GM13977 (cell line): ENCODE results near the gene P2RY11.

Source experiments
- DNase-seq: peaks from one replicate; pipeline ENCODE4 v3.0.0; 2012; ENCODE audit warnings: low spot score
- CTCF ChIP-seq: IDR thresholded peaks from 2 replicates; pipeline ENCODE4 v1.5.1; 2012; ENCODE audit warnings: mild to moderate bottlenecking, control low read depth; ENCODE audit not compliant: insufficient read depth; ENCODE audit errors: extremely low read depth, missing control alignments
- in situ Hi-C: fragments of 300-500 bp; cut with MboI; formaldehyde crosslinking; loops from one replicate; pipeline ENCODE4 v1.12.0; 2022; ENCODE audit warnings: low sequenced_read_pairs, low pct_unique_long_range_greater_than_20kb, mixed read lengths, inconsistent platforms; ENCODE audit not compliant: unreplicated experiment

The P2RY11 gene

GRCh38 chr19:10086591-10087192 is 24.8 kb upstream of the P2RY11 start:
- no peak for TF ChIP-seq CTCF
- in situ Hi-C loops = no loop called here
- DNase-seq = no peak

- in situ Hi-C loops = no loop called here
- TF ChIP-seq CTCF = no peak
Observed at GRCh38 chr19:10087296-10088061, 24.0 kb upstream of the P2RY11 start.

GRCh38 chr19:10088949-10089554 is 22.4 kb upstream of the P2RY11 start:
- TF ChIP-seq CTCF = no peak
- no peak for DNase-seq
- in situ Hi-C loops = no loop called here

More at GRCh38 chr19:10087296-10088061, 24.0 kb upstream of the P2RY11 start:
- DNase-seq = no peak

- no peak for TF ChIP-seq CTCF
- no peak for DNase-seq
- in situ Hi-C loops = no loop called here
Observed at GRCh38 chr19:10089801-10090375, 21.6 kb upstream of the P2RY11 start.

GRCh38 chr19:10091370-10091687 is 20.2 kb upstream of the P2RY11 start:
- no peak for TF ChIP-seq CTCF
- in situ Hi-C loops = no loop called here
- DNase-seq = no peak

- DNase-seq = no peak
- in situ Hi-C loops = no loop called here
- no peak for TF ChIP-seq CTCF
Observed at GRCh38 chr19:10091895-10092641, 19.4 kb upstream of the P2RY11 start.
